Osteocyte (in vitro differentiated cells): Measurements from ENCODE around the gene HK3. TPM values are rescaled to one million over a fixed set of nuclear protein-coding genes. Genes with fewer than 3 reads are reported as not detected.

Experiments
- DNase-seq: peaks from one replicate; pipeline ENCODE4 v3.0.0; 2021; ENCODE audit warnings: mixed read lengths; ENCODE audit not compliant: unreplicated experiment; ENCODE audit errors: extremely low spot score
- H3K27ac Mint-ChIP-seq: one replicate; pipeline ENCODE4 v1.8.0; 2021; ENCODE audit warnings: mild to moderate bottlenecking, mixed read lengths; ENCODE audit not compliant: unreplicated experiment
- H3K27me3 Mint-ChIP-seq: one replicate; pipeline ENCODE4 v1.8.0; 2021; ENCODE audit warnings: mixed read lengths; ENCODE audit not compliant: unreplicated experiment
- H3K36me3 Mint-ChIP-seq: one replicate; pipeline ENCODE4 v1.8.0; 2021; ENCODE audit warnings: mixed read lengths; ENCODE audit not compliant: unreplicated experiment
- H3K4me1 Mint-ChIP-seq: one replicate; pipeline ENCODE4 v1.8.0; 2021; ENCODE audit warnings: mixed read lengths; ENCODE audit not compliant: unreplicated experiment
- H3K4me3 Mint-ChIP-seq: one replicate; pipeline ENCODE4 v1.8.0; 2021; ENCODE audit warnings: mild to moderate bottlenecking, moderate library complexity, mixed read lengths; ENCODE audit not compliant: unreplicated experiment
- H3K9me3 Mint-ChIP-seq: one replicate; pipeline ENCODE4 v1.8.0; 2021; ENCODE audit warnings: mixed read lengths; ENCODE audit not compliant: unreplicated experiment
- CTCF ChIP-seq: fragments of 200-600 bp; sonication (generic); IDR thresholded peaks from 2 replicates; pipeline ENCODE4 v1.5.0; 2021; ENCODE audit warnings: antibody characterized with exemption, mild to moderate bottlenecking, moderate library complexity
- total RNA-seq: library from RNA; stranded (reverse); gene quantifications from 2 replicates; pipeline ENCODE4 v1.2.1, GENCODE V29; 2021

Gene HK3
- total RNA-seq, 1 donor from 2014 or later, result not detected

GRCh38 chr5:176941951-176942350 lies 42.8 kb upstream of the HK3 start:
- H3K4me3 Mint-ChIP-seq, result no peak overlapping the region
- TF ChIP-seq CTCF, result no peak

GRCh38 chr5:176938472-176938871 lies 39.3 kb upstream of the HK3 start:
- Mint-ChIP-seq H3K36me3 (peaks cover 22% of the 10 kb centered on the region), H3K27me3 (no peaks in the 10 kb centered on the region), H3K27ac (no peak overlapping the region), H3K9me3 (no peaks in the 10 kb centered on the region), H3K4me1 (no peaks in the 10 kb centered on the region), H3K4me3 (no peak overlapping the region)
- no peak for TF ChIP-seq CTCF
- no peak for DNase-seq

More at GRCh38 chr5:176941951-176942350, 42.8 kb upstream of the HK3 start:
- no peaks in the 10 kb centered on the region for H3K9me3 Mint-ChIP-seq
- H3K4me1 Mint-ChIP-seq, result no peaks in the 10 kb centered on the region
- H3K27me3 Mint-ChIP-seq, result no peaks in the 10 kb centered on the region
- H3K27ac Mint-ChIP-seq, result no peak overlapping the region
- peaks cover 26% of the 10 kb centered on the region for H3K36me3 Mint-ChIP-seq
- no peak for DNase-seq

GRCh38 chr5:176935017-176935416 lies 35.9 kb upstream of the HK3 start:
- Mint-ChIP-seq H3K4me3 (no peak overlapping the region), H3K36me3 (peaks cover 28% of the 10 kb centered on the region), H3K9me3 (no peaks in the 10 kb centered on the region), H3K4me1 (no peaks in the 10 kb centered on the region), H3K27ac (no peak overlapping the region), H3K27me3 (no peaks in the 10 kb centered on the region)
- TF ChIP-seq CTCF, result no peak
- DNase-seq, result no peak

- Mint-ChIP-seq H3K9me3 (no peaks in the 10 kb centered on the region), H3K4me1 (no peaks in the 10 kb centered on the region), H3K4me3 (no peak overlapping the region), H3K27me3 (no peaks in the 10 kb centered on the region), H3K36me3 (peaks cover 31% of the 10 kb centered on the region), H3K27ac (no peak overlapping the region)
- DNase-seq, result no peak
- TF ChIP-seq CTCF, result no peak
Observed at GRCh38 chr5:176934309-176934930, 35.3 kb upstream of the HK3 start.

- no peaks in the 10 kb centered on the region for H3K9me3 Mint-ChIP-seq
- DNase-seq, result no peak
- H3K27ac Mint-ChIP-seq, result no peak overlapping the region
- no peaks in the 10 kb centered on the region for H3K4me1 Mint-ChIP-seq
- peaks cover 25% of the 10 kb centered on the region for H3K36me3 Mint-ChIP-seq
- TF ChIP-seq CTCF, result no peak
- no peak overlapping the region for H3K4me3 Mint-ChIP-seq
- H3K27me3 Mint-ChIP-seq, result no peaks in the 10 kb centered on the region
Observed at GRCh38 chr5:176929654-176930053, 30.5 kb upstream of the HK3 start.
